Hepatocyte (in vitro differentiated cells): ENCODE data around the gene SPACDR.

Source experiments
- CTCF ChIP-seq: fragments of 200-600 bp; sonication (generic); IDR thresholded peaks from 2 replicates; pipeline ENCODE4 v1.5.1; 2016; ENCODE audit warnings: antibody characterized with exemption, mild to moderate bottlenecking; ENCODE audit not compliant: poor library complexity
- EZH2phosphoT487 ChIP-seq: fragments of 200-600 bp; sonication (generic); IDR thresholded peaks from one replicate; pipeline ENCODE4 v1.6.1; 2018; ENCODE audit warnings: antibody characterized with exemption, mild to moderate bottlenecking, low read depth, moderate library complexity; ENCODE audit not compliant: unreplicated experiment, severe bottlenecking

GRCh38 chr7:100423315-100423714, 40.7 kb downstream of the SPACDR start:
- TF ChIP-seq CTCF = no peak
- TF ChIP-seq EZH2phosphoT487 = no peak
